Activated CD8-positive, alpha-beta T cell treated with anti-CD3 and anti-CD28 coated beads for 36 hours (primary cell): ENCODE data around the gene GPR68. TPM values are rescaled to one million over a fixed set of nuclear protein-coding genes. Genes with fewer than 3 reads are reported as not detected.
A peak's percentile ranks its signal among the peaks of the same experiment; 100 is the strongest.
"Not testable (repeated sequence)": the region's sequence is repeated elsewhere in the genome, so short reads cannot be mapped to it uniquely, and the experiment has no call there.

Experiments
- ATAC-seq: fragments of 200-7000 bp; cut with Tn5 transposase; one replicate; pipeline ENCODE4 v1.10.0; 2021; ENCODE audit warnings: mild to moderate bottlenecking, moderate library complexity
- CTCF ChIA-PET: fragments of 350-600 bp; sonication (Branson Sonifier 250); formaldehyde crosslinking; loops from one replicate; lab custom pipeline; 2021; ENCODE audit warnings: antibody characterized with exemption; lab: Charles Lee
- POLR2A ChIA-PET: fragments of 350-600 bp; sonication (Branson Sonifier 250); formaldehyde crosslinking; loops from one replicate; lab custom pipeline; 2021; ENCODE audit warnings: antibody characterized with exemption; lab: Charles Lee
- DNase-seq: peaks from one replicate; pipeline ENCODE4 v3.0.0-alpha.2; 2020
- H3K27ac Mint-ChIP-seq: one replicate; pipeline ENCODE4 v1.8.0; 2021; ENCODE audit warnings: mild to moderate bottlenecking, mixed read lengths
- H3K27me3 Mint-ChIP-seq: one replicate; pipeline ENCODE4 v1.8.0; 2021; ENCODE audit warnings: mixed read lengths
- H3K36me3 Mint-ChIP-seq: one replicate; pipeline ENCODE4 v1.8.0; 2021; ENCODE audit warnings: low read depth, mixed read lengths
- H3K4me1 Mint-ChIP-seq: one replicate; pipeline ENCODE4 v1.8.0; 2021; ENCODE audit warnings: low read depth, mixed read lengths
- H3K4me3 Mint-ChIP-seq: one replicate; pipeline ENCODE4 v1.8.0; 2021; ENCODE audit warnings: mild to moderate bottlenecking, moderate library complexity, mixed read lengths
- H3K9me3 Mint-ChIP-seq: one replicate; pipeline ENCODE4 v1.8.0; 2021; ENCODE audit warnings: mixed read lengths
- intact Hi-C: fragments of 100-400 bp; cut with micrococcal nuclease; formaldehyde crosslinking; loops from one replicate; pipeline ENCODE4 v1.10.0; 2022
- total RNA-seq, 2 experiments: library from RNA; stranded (reverse); gene quantifications; one replicate each; pipeline ENCODE4 v1.2.3, GENCODE V29; 2021
- TF ChIP-seq, protein P1 (sequence below): fragments of 200-600 bp; IDR thresholded peaks from one replicate; pipeline ENCODE4 v1.8.0; 2022; ENCODE audit warnings: antibody characterized with exemption, mild to moderate bottlenecking

GPR68 gene
- total RNA-seq, 2 experiments from 2014 or later, result 11.9 to 14.0 TPM

DNA sequence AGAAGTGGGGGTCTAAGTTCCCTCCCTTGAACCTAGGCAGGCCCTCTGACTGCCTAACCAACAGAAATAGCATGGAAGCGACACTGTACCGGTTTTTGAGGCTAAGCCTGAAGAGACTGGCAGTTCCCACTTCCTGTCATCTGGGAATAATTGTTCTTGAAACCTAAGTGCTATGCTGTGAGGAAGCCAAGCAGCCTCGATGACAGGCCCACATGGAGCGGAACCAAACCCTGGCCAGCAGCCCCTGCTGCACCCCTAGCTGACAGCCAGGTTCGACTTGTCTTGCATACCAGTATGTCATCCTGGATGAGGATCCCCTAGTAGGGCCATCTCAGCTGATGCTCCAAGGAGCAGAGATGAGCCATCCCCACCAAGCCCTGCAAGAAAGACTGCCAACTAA lies 6.4 kb upstream of the GPR68 start:
- DNase-seq, result no peak
- peaks cover 82% of the 10 kb centered on the region for H3K4me1 Mint-ChIP-seq
- no peak for ATAC-seq
- ChIA-PET POLR2A (interaction anchor here (1.1 to 10.7 kb wide), 6 partner anchors 6 to 23 kb away, joined by 3 to 103 read pairs (median 15); partner anchors contain the start of gene GPR68), CTCF (interaction anchor here (1.2 to 4.9 kb wide), 2 partner anchors 28 to 74 kb away, joined by 3 to 32 read pairs; no protein-coding TSS in a partner anchor)
- H3K27me3 Mint-ChIP-seq, result peaks cover 1% of the 10 kb centered on the region
- H3K9me3 Mint-ChIP-seq, result peaks cover 6% of the 10 kb centered on the region
- H3K27ac Mint-ChIP-seq, result peak overlapping the region; percentile 93
- H3K36me3 Mint-ChIP-seq, result peaks cover 39% of the 10 kb centered on the region
- H3K4me3 Mint-ChIP-seq, result no peak overlapping the region
- intact Hi-C loops, result no loop called here
- TF ChIP-seq, protein P1, sequence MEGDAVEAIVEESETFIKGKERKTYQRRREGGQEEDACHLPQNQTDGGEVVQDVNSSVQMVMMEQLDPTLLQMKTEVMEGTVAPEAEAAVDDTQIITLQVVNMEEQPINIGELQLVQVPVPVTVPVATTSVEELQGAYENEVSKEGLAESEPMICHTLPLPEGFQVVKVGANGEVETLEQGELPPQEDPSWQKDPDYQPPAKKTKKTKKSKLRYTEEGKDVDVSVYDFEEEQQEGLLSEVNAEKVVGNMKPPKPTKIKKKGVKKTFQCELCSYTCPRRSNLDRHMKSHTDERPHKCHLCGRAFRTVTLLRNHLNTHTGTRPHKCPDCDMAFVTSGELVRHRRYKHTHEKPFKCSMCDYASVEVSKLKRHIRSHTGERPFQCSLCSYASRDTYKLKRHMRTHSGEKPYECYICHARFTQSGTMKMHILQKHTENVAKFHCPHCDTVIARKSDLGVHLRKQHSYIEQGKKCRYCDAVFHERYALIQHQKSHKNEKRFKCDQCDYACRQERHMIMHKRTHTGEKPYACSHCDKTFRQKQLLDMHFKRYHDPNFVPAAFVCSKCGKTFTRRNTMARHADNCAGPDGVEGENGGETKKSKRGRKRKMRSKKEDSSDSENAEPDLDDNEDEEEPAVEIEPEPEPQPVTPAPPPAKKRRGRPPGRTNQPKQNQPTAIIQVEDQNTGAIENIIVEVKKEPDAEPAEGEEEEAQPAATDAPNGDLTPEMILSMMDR, result no peak

DNA sequence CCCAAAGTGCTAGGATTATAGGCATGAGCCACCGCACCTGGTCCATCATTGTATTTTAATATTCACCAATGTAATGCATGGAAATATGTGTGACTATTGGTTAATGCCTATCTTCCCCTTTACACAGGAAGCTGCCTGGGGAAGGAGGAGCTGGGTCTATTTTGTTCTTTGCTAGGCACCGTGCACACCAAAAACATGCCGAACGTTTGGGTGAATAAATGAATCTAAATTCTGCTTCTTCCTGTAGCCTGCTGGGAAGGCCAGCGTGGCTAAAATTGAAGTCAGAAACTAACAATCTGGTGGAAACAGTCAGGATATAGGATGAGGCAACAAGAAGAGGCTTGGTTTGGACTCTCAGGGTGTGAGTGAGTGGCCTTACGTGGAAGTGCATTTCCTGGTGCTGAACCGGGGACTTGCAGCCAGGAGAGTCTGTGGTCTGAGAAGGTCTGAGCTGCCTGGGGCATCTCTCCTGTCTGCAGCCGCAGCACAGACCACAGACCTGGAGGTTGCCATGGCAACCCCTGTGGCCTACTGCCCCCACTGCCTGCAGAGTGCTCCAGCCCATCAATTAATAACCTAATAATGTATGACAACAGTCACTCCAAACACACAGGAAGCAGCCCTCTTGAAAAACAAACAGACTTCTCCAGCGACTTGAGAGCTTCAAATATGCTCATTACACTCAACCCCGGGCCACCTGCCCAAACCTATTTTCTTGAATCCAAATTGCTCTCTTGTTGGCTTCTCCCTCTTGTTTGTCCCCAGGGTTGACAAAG lies 5.5 kb upstream of the GPR68 start:
- peaks cover under 1% of the 10 kb centered on the region for H3K27me3 Mint-ChIP-seq
- H3K27ac Mint-ChIP-seq, result peak overlapping the region; percentile 93
- peaks cover 46% of the 10 kb centered on the region for H3K36me3 Mint-ChIP-seq
- intact Hi-C loops, result no loop called here
- POLR2A ChIA-PET, result interaction anchor here (1.1 to 2.4 kb wide), 7 partner anchors 8 to 26 kb away, joined by 3 to 28 read pairs (median 4); no protein-coding TSS in a partner anchor
- TF ChIP-seq, protein P1, result no peak
- H3K4me3 Mint-ChIP-seq, result peak overlapping the region; percentile 54
- DNase-seq, result peak; percentile 70
- peaks cover 84% of the 10 kb centered on the region for H3K4me1 Mint-ChIP-seq
- ATAC-seq, result peak; percentile 11
- CTCF ChIA-PET, result interaction anchor here (1.3 to 4.9 kb wide), 4 partner anchors 23 to 76 kb away, joined by 3 to 32 read pairs (median 8); no protein-coding TSS in a partner anchor
- peaks cover 6% of the 10 kb centered on the region for H3K9me3 Mint-ChIP-seq

DNA sequence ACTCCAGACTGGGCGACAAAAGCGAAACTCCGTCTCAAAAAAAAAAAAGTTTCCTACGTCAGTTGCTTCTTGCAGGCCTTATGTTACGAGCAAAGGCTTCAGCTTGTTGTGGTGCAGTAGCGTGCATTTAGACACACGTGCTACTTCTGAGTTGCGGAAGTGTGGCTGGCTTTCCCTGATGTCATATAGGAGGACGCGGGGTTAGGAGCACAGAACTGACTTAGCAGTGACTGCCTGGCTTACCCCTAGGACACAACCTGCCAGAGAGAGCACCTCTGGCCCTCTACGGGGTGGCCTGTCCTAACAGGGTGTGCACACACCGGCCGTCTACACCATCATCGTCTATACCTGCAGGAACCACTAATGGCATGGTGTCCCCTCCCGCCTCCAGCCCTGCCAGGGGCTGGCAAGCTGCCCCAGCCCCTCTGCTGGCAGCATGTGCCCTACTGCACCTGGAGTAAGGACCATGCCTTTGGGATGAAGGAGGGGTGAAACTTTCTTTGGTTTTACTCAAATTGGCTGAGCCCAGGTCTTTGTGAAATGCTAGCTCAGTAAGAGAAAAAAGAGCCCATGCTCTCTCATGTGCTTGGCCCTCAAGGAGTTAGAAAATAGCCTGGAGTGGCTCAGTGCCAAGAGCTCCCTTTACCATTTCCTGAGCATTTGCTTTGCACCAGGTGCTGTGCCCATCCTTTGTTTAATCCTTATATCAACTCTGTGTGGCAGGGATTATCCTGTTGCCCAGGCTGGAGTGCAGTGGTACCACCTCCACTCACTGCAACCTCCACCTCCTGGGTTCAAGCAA lies 1.7 kb upstream of the GPR68 start:
- ChIA-PET CTCF (interaction anchor here (6.5 to 10.4 kb wide), 2 partner anchors 18 to 70 kb away, joined by 58 to 102 read pairs; no protein-coding TSS in a partner anchor), POLR2A (interaction anchor here (0.6 to 8.1 kb wide), 7 partner anchors 10 to 265 kb away, joined by 4 to 274 read pairs (median 30); partner anchors contain the start of gene DGLUCY)
- ATAC-seq, result peak; percentile 45
- intact Hi-C loops, result loop anchor here (1.0 kb wide), 1 partner anchor 18 kb away; no protein-coding TSS in a partner anchor
- H3K9me3 Mint-ChIP-seq, result peaks cover 6% of the 10 kb centered on the region
- H3K27me3 Mint-ChIP-seq, result no peaks in the 10 kb centered on the region
- H3K4me3 Mint-ChIP-seq, result peak overlapping the region; percentile 80
- peaks cover 91% of the 10 kb centered on the region for H3K4me1 Mint-ChIP-seq
- H3K36me3 Mint-ChIP-seq, result peaks cover 74% of the 10 kb centered on the region
- TF ChIP-seq, protein P1, result no peak
- peak; percentile 89 for DNase-seq
- peak overlapping the region; percentile 97 for H3K27ac Mint-ChIP-seq

DNA sequence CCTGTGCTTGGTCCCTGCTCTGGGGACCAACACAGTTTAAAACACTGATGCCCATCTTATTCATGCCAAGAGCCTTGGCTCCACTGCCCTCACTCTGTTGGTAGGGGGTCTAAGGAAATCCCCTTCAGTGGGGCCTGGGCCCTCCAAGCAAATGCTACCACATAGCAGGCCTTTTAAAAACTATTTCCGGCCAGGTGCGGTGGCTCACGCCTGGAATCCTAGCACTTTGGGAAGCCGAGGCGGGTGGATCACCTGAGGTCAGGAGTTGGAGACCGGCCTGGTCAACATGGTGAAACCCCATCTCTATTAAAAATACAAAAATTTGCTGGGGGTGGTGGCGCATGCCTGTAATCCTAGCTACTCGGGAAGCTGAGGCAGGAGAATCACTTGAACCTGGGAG lies 1.1 kb upstream of the GPR68 start:
- peaks cover 80% of the 10 kb centered on the region for H3K36me3 Mint-ChIP-seq
- peaks cover 89% of the 10 kb centered on the region for H3K4me1 Mint-ChIP-seq
- ATAC-seq, result not testable (repeated sequence)

DNA sequence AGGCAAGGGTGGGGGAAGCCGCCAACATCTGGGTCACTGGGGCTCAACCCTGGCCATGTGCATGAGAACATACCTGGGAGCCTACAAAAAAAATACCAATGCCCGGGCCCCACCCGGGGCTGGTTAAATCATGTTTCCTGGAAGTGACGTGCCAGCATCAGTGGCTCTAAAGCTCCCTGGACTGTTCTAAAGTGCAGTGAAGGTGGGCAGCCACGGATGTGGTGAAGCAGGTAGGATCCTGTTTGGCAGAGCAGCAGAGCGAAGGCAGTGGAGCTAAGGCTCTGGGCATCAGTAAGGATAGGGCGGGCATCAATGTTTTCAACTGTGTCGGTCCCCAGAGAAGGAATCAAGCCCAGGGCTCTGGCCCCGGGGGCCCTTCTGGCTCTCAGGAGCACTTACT lies 525 bp upstream of the GPR68 start:
- no peaks in the 10 kb centered on the region for H3K27me3 Mint-ChIP-seq
- peak overlapping the region; percentile 80 for H3K4me3 Mint-ChIP-seq
- H3K27ac Mint-ChIP-seq, result peak overlapping the region; percentile 97
- intact Hi-C loops, result no loop called here
- ATAC-seq (peak; percentile 37), DNase-seq (peak; percentile 94)
- ChIA-PET POLR2A (interaction anchor here (0.6 to 8.1 kb wide), 20 partner anchors 11 to 876 kb away, joined by 3 to 274 read pairs (median 6); partner anchors contain the start of genes CPSF2, DGLUCY and NDUFB1), CTCF (interaction anchor here (1.2 to 10.4 kb wide), 5 partner anchors 13 to 72 kb away, joined by 3 to 102 read pairs (median 5); no protein-coding TSS in a partner anchor)
- H3K4me1 Mint-ChIP-seq, result peaks cover 87% of the 10 kb centered on the region
- H3K9me3 Mint-ChIP-seq, result peaks cover 6% of the 10 kb centered on the region
- TF ChIP-seq, protein P1, result no peak
- peaks cover 77% of the 10 kb centered on the region for H3K36me3 Mint-ChIP-seq

More for the DNA sequence above, 1.1 kb upstream of the GPR68 start:
- H3K27me3 Mint-ChIP-seq, H3K9me3 Mint-ChIP-seq, DNase-seq: not testable (repeated sequence)
- ChIA-PET POLR2A (interaction anchor here (0.6 to 8.1 kb wide), 15 partner anchors 11 to 131 kb away, joined by 3 to 274 read pairs (median 7); partner anchors contain the start of gene DGLUCY), CTCF (interaction anchor here (6.5 to 10.4 kb wide), 2 partner anchors 18 to 69 kb away, joined by 58 to 102 read pairs; no protein-coding TSS in a partner anchor)
- Mint-ChIP-seq H3K27ac (peak overlapping the region; percentile 97), H3K4me3 (peak overlapping the region; percentile 80)
- intact Hi-C loops, result loop anchor here (1.0 kb wide), 1 partner anchor 17 kb away; no protein-coding TSS in a partner anchor
